Activated effector memory CD4-positive, alpha-beta T cell treated with anti-CD3 and anti-CD28 coated beads, Interleukin-2, amount 50 U/mL, for 16 hours (primary cell): Measurements from ENCODE around the gene KLHL35.

Experiments
- DNase-seq: peaks from one replicate; pipeline ENCODE4 v3.0.0-alpha.2; 2020

Gene KLHL35

GRCh38 chr11:75468534-75469340, 35.7 kb upstream of the KLHL35 start:
- DNase-seq = no peak

GRCh38 chr11:75467881-75468280, 34.9 kb upstream of the KLHL35 start:
- no peak for DNase-seq

GRCh38 chr11:75467311-75467710, 34.3 kb upstream of the KLHL35 start:
- DNase-seq = no peak

- no peak for DNase-seq
Observed at GRCh38 chr11:75465701-75466531, 32.9 kb upstream of the KLHL35 start.

- no peak for DNase-seq
Observed at GRCh38 chr11:75463106-75463774, 30.2 kb upstream of the KLHL35 start.

GRCh38 chr11:75462117-75462653, 29.2 kb upstream of the KLHL35 start:
- DNase-seq = no peak

GRCh38 chr11:75461151-75461550, 28.1 kb upstream of the KLHL35 start:
- DNase-seq = no peak

- DNase-seq = no peak
Observed at GRCh38 chr11:75456596-75457183, 23.7 kb upstream of the KLHL35 start.

- no peak for DNase-seq
Observed at GRCh38 chr11:75454987-75455386, 22.0 kb upstream of the KLHL35 start.

GRCh38 chr11:75453916-75454655, 21.1 kb upstream of the KLHL35 start:
- DNase-seq = no peak

GRCh38 chr11:75450826-75451821, 18.1 kb upstream of the KLHL35 start:
- DNase-seq = peak; percentile 78

GRCh38 chr11:75450236-75450635, 17.2 kb upstream of the KLHL35 start:
- DNase-seq = no peak

GRCh38 chr11:75449776-75450175, 16.8 kb upstream of the KLHL35 start:
- DNase-seq = no peak

- no peak for DNase-seq
Observed at GRCh38 chr11:75449271-75449670, 16.3 kb upstream of the KLHL35 start.

- DNase-seq = no peak
Observed at GRCh38 chr11:75447415-75447814, 14.4 kb upstream of the KLHL35 start.

GRCh38 chr11:75445315-75445953, 12.4 kb upstream of the KLHL35 start:
- peak; percentile 90 for DNase-seq

GRCh38 chr11:75443043-75443442, 10.0 kb upstream of the KLHL35 start:
- no peak for DNase-seq

GRCh38 chr11:75442161-75442885, 9.3 kb upstream of the KLHL35 start:
- no peak for DNase-seq

- DNase-seq = no peak
Observed at GRCh38 chr11:75441804-75442132, 8.8 kb upstream of the KLHL35 start.
